ENCODE results near the gene RRP9. TPM values are rescaled to one million over a fixed set of nuclear protein-coding genes. Genes with fewer than 3 reads are reported as not detected.

The RRP9 gene
- total RNA-seq, 4 donors from 2014 or later, result 14.9 to 32.9 (median 21.3) TPM

DNA sequence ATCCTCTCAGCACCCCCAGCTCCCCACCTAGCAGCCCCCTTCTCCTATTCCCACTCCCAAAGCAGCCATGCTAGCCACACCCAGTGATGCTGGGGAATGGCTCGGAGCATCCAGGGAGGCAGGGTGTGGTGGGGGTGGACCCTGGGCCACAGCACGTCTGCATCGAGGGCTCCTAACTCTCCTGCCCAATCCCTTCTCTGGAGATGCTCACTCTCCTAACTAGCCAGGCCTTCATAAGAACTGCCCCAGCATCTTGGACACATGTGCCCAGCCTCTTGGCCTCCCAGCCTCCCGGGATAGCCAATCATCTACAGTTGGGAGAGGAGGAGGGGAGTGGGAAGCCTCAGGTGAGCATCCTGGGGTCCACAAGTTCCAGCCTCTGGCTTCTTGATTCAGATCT lies 22.8 kb upstream of the RRP9 start:
- no peak for DNase-seq (ENCODE audit: low spot score in 2 of 2)
- H3K27ac ChIP-seq, result peak overlapping the region; percentile 92 to 99 (median 96)
- H3K4me3 ChIP-seq, result peak overlapping the region in 1 of 4 donors; percentile 85
- H3K36me3 ChIP-seq, result peaks cover 0 to 23% (median 0%) of the 10 kb centered on the region in 3 donors
- H3K9me3 ChIP-seq, result no peaks in the 10 kb centered on the region
- H3K27me3 ChIP-seq, result no peaks in the 10 kb centered on the region
- TF ChIP-seq EP300 (IDR thresholded peaks at IDR 0.05) (no peak), POLR2A (IDR thresholded peaks at IDR 0.05) (no peak)
- TF ChIP-seq, protein P1, sequence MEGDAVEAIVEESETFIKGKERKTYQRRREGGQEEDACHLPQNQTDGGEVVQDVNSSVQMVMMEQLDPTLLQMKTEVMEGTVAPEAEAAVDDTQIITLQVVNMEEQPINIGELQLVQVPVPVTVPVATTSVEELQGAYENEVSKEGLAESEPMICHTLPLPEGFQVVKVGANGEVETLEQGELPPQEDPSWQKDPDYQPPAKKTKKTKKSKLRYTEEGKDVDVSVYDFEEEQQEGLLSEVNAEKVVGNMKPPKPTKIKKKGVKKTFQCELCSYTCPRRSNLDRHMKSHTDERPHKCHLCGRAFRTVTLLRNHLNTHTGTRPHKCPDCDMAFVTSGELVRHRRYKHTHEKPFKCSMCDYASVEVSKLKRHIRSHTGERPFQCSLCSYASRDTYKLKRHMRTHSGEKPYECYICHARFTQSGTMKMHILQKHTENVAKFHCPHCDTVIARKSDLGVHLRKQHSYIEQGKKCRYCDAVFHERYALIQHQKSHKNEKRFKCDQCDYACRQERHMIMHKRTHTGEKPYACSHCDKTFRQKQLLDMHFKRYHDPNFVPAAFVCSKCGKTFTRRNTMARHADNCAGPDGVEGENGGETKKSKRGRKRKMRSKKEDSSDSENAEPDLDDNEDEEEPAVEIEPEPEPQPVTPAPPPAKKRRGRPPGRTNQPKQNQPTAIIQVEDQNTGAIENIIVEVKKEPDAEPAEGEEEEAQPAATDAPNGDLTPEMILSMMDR (IDR thresholded peaks at IDR 0.05), result no peak
- peaks cover 0 to 76% (median 34%) of the 10 kb centered on the region in 4 donors for H3K4me1 ChIP-seq
- 29 to 44% methylated on average over 4 of the region's 4 CpGs for WGBS, 2 donors

DNA sequence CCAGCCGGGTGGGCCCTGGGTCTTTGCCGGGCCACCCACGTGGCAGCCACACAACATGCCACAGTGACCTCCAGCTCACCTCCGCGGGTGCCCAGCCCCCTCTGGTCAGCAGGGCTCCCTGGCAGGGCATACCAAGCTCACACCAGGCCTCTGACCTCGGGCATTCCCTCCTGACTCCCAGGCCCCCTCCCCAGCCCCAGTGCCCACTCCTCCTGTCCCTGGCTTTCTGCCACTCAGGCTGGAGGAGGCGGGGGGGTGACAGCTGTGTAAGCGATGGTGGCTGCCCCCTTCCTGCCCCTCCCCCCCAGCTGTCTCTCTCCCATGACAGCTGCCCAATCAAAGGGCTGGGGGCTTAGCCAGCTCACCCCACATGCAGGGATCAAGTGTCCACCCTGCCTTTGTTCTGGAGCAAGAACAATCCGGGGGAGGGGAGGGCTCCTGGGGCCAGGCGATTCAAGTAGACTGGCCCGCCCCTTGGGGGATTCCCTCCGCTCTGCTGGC lies 22.3 kb upstream of the RRP9 start:
- no peak for TF ChIP-seq POLR2A (IDR thresholded peaks at IDR 0.05)
- TF ChIP-seq, protein P1 (IDR thresholded peaks at IDR 0.05), result no peak
- TF ChIP-seq EP300 (IDR thresholded peaks at IDR 0.05), result no peak
- Histone ChIP-seq H3K27me3 (no peaks in the 10 kb centered on the region), H3K4me1 (peaks cover 0 to 71% (median 34%) of the 10 kb centered on the region in 4 donors), H3K27ac (peak overlapping the region in 3 of 4 donors; percentile 92 to 99 (median 95)), H3K4me3 (peak overlapping the region in 1 of 4 donors; percentile 85), H3K36me3 (peaks cover 0 to 29% (median 0%) of the 10 kb centered on the region in 3 donors), H3K9me3 (no peaks in the 10 kb centered on the region)
- WGBS, 2 donors, result 19 to 42% methylated on average over 8 to 12 of the region's 12 CpGs
- DNase-seq (ENCODE audit: low spot score in 2 of 2), result no peak

DNA sequence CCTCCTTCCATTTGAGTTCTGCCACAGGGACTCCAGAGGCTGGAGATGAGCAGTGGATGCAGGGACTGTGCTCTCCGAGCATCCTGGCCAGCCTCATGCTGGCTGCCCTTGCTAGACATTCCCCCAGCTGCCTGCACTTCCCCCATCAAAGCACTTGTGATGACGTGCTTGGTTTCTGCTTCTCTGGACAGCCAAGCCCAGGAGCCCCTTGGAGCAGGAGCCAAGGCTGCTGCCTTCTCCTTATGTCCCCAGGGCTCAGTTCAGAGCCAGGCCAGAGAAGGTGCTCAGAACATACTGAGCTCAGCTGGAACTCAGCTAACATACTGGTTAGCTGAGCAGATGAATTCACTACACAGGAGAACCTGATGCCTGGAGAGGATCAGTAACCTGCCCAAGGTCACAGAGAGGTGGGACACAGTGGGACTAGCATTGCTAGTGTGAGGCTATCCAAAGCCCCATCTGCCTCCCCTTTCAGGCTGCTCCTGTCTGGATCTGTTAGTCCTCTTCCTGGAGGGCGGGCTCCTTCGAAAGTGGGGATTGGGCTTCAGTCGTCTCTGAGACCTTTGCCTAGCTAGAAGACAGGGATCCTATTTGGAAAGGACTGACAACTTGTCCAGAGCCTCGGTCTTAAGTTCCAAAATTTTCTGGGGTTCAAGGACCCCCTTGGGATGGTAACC lies 21.3 kb upstream of the RRP9 start:
- Histone ChIP-seq H3K27ac (peak overlapping the region in 2 of 4 donors; percentile 95 to 99), H3K36me3 (peaks cover 0 to 39% (median 0%) of the 10 kb centered on the region in 3 donors), H3K9me3 (no peaks in the 10 kb centered on the region), H3K27me3 (no peaks in the 10 kb centered on the region), H3K4me3 (no peak overlapping the region), H3K4me1 (peaks cover 0 to 63% (median 28%) of the 10 kb centered on the region in 4 donors)
- 33 to 59% methylated on average over 5 to 6 of the region's 6 CpGs for WGBS, 2 donors
- no peak for DNase-seq (ENCODE audit: low spot score in 2 of 2)
- TF ChIP-seq EP300 (IDR thresholded peaks at IDR 0.05), result no peak
- TF ChIP-seq, protein P1 (IDR thresholded peaks at IDR 0.05), result no peak
- no peak for TF ChIP-seq POLR2A (IDR thresholded peaks at IDR 0.05)

DNA sequence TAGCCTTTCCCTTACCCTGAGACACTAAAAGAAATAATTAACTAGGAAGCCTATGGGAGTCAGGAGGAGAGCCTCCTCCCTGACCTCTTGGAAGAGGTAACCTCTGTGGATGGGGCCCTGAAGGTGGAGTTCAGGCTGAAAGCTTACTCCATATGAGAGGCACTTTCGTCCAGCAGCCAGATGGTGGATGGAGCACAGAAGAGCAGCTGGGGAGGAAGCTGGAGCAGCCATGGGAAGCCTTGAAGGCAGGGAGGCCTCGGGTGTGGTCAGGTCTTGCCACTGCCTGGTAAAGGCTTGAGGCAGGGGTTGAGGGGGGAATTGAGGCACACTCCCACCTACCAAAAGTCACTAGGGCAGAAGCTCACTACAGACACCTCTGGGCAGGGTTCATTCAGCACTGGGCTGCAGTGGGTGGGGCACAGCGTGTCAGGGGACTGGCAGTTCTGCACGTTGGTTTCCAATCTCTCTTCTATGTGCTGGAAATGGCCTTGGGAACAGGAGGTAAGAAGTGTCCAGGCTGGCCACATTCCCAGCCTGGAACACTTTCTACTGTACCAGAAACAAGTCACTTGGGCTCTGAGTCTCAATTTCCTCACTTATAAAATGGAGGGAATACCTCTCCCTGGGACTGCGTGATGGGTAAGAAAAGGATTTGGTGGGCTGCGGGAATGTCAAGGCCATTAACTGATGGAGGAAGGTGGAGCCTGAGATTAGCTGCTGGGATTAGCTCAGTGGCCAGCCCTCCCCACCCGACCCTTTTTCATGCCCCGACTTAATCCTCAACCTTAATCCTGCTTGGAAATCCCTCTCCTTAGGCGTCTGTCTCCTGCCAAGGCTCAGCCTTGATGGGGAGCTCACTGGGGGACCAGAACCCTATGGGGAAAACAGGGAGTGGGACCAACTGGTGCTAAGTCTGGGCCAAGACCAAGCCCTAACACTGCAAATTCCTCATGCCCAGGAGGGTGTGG lies 20.2 kb upstream of the RRP9 start:
- DNase-seq (ENCODE audit: low spot score in 2 of 2), result no peak
- Histone ChIP-seq H3K4me1 (peaks cover 0 to 64% (median 27%) of the 10 kb centered on the region in 4 donors), H3K4me3 (no peak overlapping the region), H3K27me3 (no peaks in the 10 kb centered on the region), H3K36me3 (peaks cover 0 to 48% (median 0%) of the 10 kb centered on the region in 3 donors), H3K9me3 (no peaks in the 10 kb centered on the region), H3K27ac (peak overlapping the region in 2 of 4 donors; percentile 36 to 99)
- WGBS, 2 donors, result 54 to 60% methylated on average over 9 of the region's 9 CpGs
- TF ChIP-seq, protein P1 (IDR thresholded peaks at IDR 0.05), result no peak
- no peak for TF ChIP-seq POLR2A (IDR thresholded peaks at IDR 0.05)
- no peak for TF ChIP-seq EP300 (IDR thresholded peaks at IDR 0.05)
